Measurements from ENCODE around the gene GAS2L2. TPM values are rescaled to one million over a fixed set of nuclear protein-coding genes. Genes with fewer than 3 reads are reported as not detected.

Gene GAS2L2
- polyA plus RNA-seq, 1 donor from 2014 or later, result 0.38 TPM

DNA sequence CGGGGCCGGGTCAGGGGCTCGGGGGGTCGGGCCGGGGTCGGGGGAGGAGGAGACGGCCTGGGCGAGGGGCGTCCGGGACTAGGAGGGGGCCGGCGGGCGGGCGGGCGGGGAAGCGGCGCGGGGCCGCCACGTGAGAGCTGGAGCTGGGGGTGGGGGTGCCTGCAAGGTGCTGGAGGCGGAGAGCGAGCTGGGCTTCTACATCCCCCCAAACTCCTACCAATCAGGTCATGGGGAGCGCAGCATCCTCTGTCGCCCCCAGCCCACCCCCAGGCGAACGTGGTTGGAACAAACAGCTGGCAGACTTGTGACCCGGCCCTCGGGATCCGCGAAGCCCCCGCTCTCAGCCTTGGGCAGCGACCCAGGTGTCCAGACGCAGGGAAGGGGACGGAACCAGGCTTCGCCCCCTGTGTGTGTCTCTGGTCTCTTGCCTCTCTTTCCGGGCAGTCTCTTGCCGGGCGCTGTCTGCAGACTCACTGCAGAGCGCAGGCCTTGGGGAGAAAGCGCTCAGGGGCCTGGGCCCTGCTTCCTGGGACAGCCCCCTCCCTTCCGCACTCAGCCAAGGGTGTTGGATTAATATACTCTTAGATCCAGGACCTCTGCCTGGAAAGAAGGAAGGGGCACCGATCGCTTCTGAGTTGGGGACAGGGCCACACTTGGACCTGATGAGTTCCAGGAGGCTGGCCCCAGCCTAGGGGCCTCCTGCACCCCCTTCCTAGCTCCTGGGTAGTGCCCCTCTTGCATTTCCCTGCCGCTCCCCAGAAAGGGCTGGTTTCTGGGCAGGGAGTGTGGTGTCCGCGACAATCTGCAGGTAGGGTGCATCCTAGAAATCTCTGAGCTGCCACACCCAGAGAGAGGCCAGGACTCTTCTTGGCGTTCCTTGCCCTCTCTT, 20.9 kb downstream of the GAS2L2 start:
- H3K4me2 ChIP-seq (ENCODE audit: low read length), result peak overlapping the region; percentile 62
- no peaks in the 10 kb centered on the region for H3K79me2 ChIP-seq (replicated peaks; ENCODE audit: insufficient read depth, low read length)
- H2AFZ ChIP-seq (ENCODE audit: low read depth, low read length), result peak overlapping the region; percentile 27
- no peaks in the 10 kb centered on the region for H3F3A ChIP-seq (ENCODE audit: insufficient read depth, low read length, poor library complexity, severe bottlenecking)
- H3K9me3 ChIP-seq (ENCODE audit: low read length), result no peaks in the 10 kb centered on the region
- H4K20me1 ChIP-seq (ENCODE audit: insufficient read depth), result no peaks in the 10 kb centered on the region
- no peak overlapping the region for H3K27ac ChIP-seq (ENCODE audit: low read length)
- H3K4me3 ChIP-seq (ENCODE audit: low read length), result peak overlapping the region; percentile 82
- H3K9me2 ChIP-seq (ENCODE audit: insufficient read depth, low read length), result no peaks in the 10 kb centered on the region
- H3K27me3 ChIP-seq (ENCODE audit: insufficient read depth, low read depth, low read length), result no peaks in the 10 kb centered on the region
- TF ChIP-seq MXI1 (conservative IDR thresholded peaks at IDR 0.05; ENCODE audit: poor library complexity, severe bottlenecking) (peak; percentile 49), CTCF (IDR thresholded peaks at IDR 0.05; ENCODE audit: poor library complexity, severe bottlenecking) (no peak)
- no peaks in the 10 kb centered on the region for H3K36me3 ChIP-seq (ENCODE audit: insufficient read depth, low read length)
- H3K9ac ChIP-seq (ENCODE audit: low read length), result peak overlapping the region; percentile 62

GRCh38 chr17:35731239-35731916, 21.7 kb downstream of the GAS2L2 start, which contains the start of gene RASL10B:
TSS of gene RASL10B (plus strand) at chr17:35731639. CDS start at chr17:35735185, 3,546 bp downstream.
- no peak for TF ChIP-seq EZH2 (IDR thresholded peaks at IDR 0.05; ENCODE audit: borderline replicate concordance, insufficient read depth, low read length, poor library complexity, severe bottlenecking)
- TF ChIP-seq POLR2AphosphoS5 (IDR thresholded peaks at IDR 0.05), result peak; percentile 64
- TF ChIP-seq MXI1 (conservative IDR thresholded peaks at IDR 0.05; ENCODE audit: poor library complexity, severe bottlenecking), result peak; percentile 30

GRCh38 chr17:35730400-35731005, 22.5 kb downstream of the GAS2L2 start:
- H4K20me1 ChIP-seq (ENCODE audit: insufficient read depth), result no peaks in the 10 kb centered on the region
- no peaks in the 10 kb centered on the region for H3K79me2 ChIP-seq (replicated peaks; ENCODE audit: insufficient read depth, low read length)
- H3K9me2 ChIP-seq (ENCODE audit: insufficient read depth, low read length), result no peaks in the 10 kb centered on the region
- H2AFZ ChIP-seq (ENCODE audit: low read depth, low read length), result no peak overlapping the region
- no peak overlapping the region for H3K4me2 ChIP-seq (ENCODE audit: low read length)
- no peak overlapping the region for H3K9ac ChIP-seq (ENCODE audit: low read length)
- no peaks in the 10 kb centered on the region for H3K36me3 ChIP-seq (ENCODE audit: insufficient read depth, low read length)
- H3K9me3 ChIP-seq (ENCODE audit: low read length), result no peaks in the 10 kb centered on the region
- H3K27me3 ChIP-seq (ENCODE audit: insufficient read depth, low read depth, low read length), result no peaks in the 10 kb centered on the region
- TF ChIP-seq, protein P1, sequence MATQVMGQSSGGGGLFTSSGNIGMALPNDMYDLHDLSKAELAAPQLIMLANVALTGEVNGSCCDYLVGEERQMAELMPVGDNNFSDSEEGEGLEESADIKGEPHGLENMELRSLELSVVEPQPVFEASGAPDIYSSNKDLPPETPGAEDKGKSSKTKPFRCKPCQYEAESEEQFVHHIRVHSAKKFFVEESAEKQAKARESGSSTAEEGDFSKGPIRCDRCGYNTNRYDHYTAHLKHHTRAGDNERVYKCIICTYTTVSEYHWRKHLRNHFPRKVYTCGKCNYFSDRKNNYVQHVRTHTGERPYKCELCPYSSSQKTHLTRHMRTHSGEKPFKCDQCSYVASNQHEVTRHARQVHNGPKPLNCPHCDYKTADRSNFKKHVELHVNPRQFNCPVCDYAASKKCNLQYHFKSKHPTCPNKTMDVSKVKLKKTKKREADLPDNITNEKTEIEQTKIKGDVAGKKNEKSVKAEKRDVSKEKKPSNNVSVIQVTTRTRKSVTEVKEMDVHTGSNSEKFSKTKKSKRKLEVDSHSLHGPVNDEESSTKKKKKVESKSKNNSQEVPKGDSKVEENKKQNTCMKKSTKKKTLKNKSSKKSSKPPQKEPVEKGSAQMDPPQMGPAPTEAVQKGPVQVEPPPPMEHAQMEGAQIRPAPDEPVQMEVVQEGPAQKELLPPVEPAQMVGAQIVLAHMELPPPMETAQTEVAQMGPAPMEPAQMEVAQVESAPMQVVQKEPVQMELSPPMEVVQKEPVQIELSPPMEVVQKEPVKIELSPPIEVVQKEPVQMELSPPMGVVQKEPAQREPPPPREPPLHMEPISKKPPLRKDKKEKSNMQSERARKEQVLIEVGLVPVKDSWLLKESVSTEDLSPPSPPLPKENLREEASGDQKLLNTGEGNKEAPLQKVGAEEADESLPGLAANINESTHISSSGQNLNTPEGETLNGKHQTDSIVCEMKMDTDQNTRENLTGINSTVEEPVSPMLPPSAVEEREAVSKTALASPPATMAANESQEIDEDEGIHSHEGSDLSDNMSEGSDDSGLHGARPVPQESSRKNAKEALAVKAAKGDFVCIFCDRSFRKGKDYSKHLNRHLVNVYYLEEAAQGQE (IDR thresholded peaks at IDR 0.05; ENCODE audit: borderline replicate concordance), result no peak
- no peak for TF ChIP-seq POLR2AphosphoS5 (IDR thresholded peaks at IDR 0.05)
- TF ChIP-seq EP300 (conservative IDR thresholded peaks at IDR 0.05; ENCODE audit: poor library complexity, severe bottlenecking), result no peak
- no peak for TF ChIP-seq MXI1 (conservative IDR thresholded peaks at IDR 0.05; ENCODE audit: poor library complexity, severe bottlenecking)
- no peak for TF ChIP-seq TAF1 (IDR thresholded peaks at IDR 0.05; ENCODE audit: low read depth)
- no peak for TF ChIP-seq EZH2 (IDR thresholded peaks at IDR 0.05; ENCODE audit: borderline replicate concordance, insufficient read depth, low read length, poor library complexity, severe bottlenecking)
- TF ChIP-seq CTCF (IDR thresholded peaks at IDR 0.05; ENCODE audit: poor library complexity, severe bottlenecking), result no peak
- TF ChIP-seq SMC3 (conservative IDR thresholded peaks at IDR 0.05; ENCODE audit: poor library complexity), result no peak
- TF ChIP-seq RAD21 (conservative IDR thresholded peaks at IDR 0.05), result no peak
- H3F3A ChIP-seq (ENCODE audit: insufficient read depth, low read length, poor library complexity, severe bottlenecking), result no peaks in the 10 kb centered on the region
- H3K4me3 ChIP-seq (ENCODE audit: low read length), result no peak overlapping the region
- H3K27ac ChIP-seq (ENCODE audit: low read length), result no peak overlapping the region

More at GRCh38 chr17:35731239-35731916, 21.7 kb downstream of the GAS2L2 start, which contains the start of gene RASL10B:
- Histone ChIP-seq H3K4me3 (ENCODE audit: low read length) (peak within 1 kb of the TSS; percentile 82), H3K27me3 (ENCODE audit: insufficient read depth, low read depth, low read length) (no peaks in the 10 kb centered on the region), H3K9ac (ENCODE audit: low read length) (peak within 1 kb of the TSS; percentile 62), H3K4me2 (ENCODE audit: low read length) (peak within 1 kb of the TSS; percentile 62), H4K20me1 (ENCODE audit: insufficient read depth) (no peaks in the 10 kb centered on the region), H3F3A (ENCODE audit: insufficient read depth, low read length, poor library complexity, severe bottlenecking) (no peaks in the 10 kb centered on the region), H3K9me3 (ENCODE audit: low read length) (no peaks in the 10 kb centered on the region), H3K36me3 (ENCODE audit: insufficient read depth, low read length) (no peaks in the 10 kb centered on the region), H2AFZ (ENCODE audit: low read depth, low read length) (peak within 1 kb of the TSS; percentile 27), H3K9me2 (ENCODE audit: insufficient read depth, low read length) (no peaks in the 10 kb centered on the region), H3K79me2 (replicated peaks; ENCODE audit: insufficient read depth, low read length) (no peaks in the 10 kb centered on the region), H3K27ac (ENCODE audit: low read length) (no peak within 1 kb of the TSS)

Measured in neural cell (in vitro differentiated cells).